GM19351 (cell line): ENCODE results near the gene RFX5.
"Not testable (repeated sequence)": the region's sequence is repeated elsewhere in the genome, so short reads cannot be mapped to it uniquely, and the experiment has no call there.

Experiments
- ATAC-seq: cut with Tn5 transposase; IDR thresholded peaks from one replicate; pipeline ENCODE4 v1.9.1; 2021; ENCODE audit warnings: mild to moderate bottlenecking, moderate library complexity; ENCODE audit not compliant: unreplicated experiment

The RFX5 gene

GRCh38 chr1:151362308-151363155 is 15.5 kb upstream of the RFX5 start:
- ATAC-seq = no peak

GRCh38 chr1:151361883-151362282 is 14.8 kb upstream of the RFX5 start:
- ATAC-seq = no peak

- ATAC-seq = no peak
Observed at GRCh38 chr1:151356696-151357095, 9.6 kb upstream of the RFX5 start.

- ATAC-seq = no peak
Observed at GRCh38 chr1:151352021-151352718, 5.1 kb upstream of the RFX5 start.

GRCh38 chr1:151350323-151350722 is 3.3 kb upstream of the RFX5 start:
- not testable (repeated sequence) for ATAC-seq

GRCh38 chr1:151347523-151348246 is 633 bp upstream of the RFX5 start:
- ATAC-seq = peak; percentile 27

GRCh38 chr1:151346082-151346768 is 827 bp downstream of the RFX5 start:
- ATAC-seq = no peak

- no peak for ATAC-seq
Observed at GRCh38 chr1:151344291-151344690, 2.8 kb downstream of the RFX5 start.

- no peak for ATAC-seq
Observed at GRCh38 chr1:151343587-151343986, 3.5 kb downstream of the RFX5 start.

- ATAC-seq = no peak
Observed at GRCh38 chr1:151342569-151342968, 4.5 kb downstream of the RFX5 start.

- ATAC-seq = no peak
Observed at GRCh38 chr1:151342021-151342420, 5.0 kb downstream of the RFX5 start.

- peak; percentile 57 for ATAC-seq
Observed at GRCh38 chr1:151340870-151341754, 5.9 kb downstream of the RFX5 start.

- ATAC-seq = no peak
Observed at GRCh38 chr1:151336556-151336955, 10.5 kb downstream of the RFX5 start.

GRCh38 chr1:151334822-151335221 is 12.2 kb downstream of the RFX5 start:
- ATAC-seq = no peak

- no peak for ATAC-seq
Observed at GRCh38 chr1:151327903-151328674, 19.0 kb downstream of the RFX5 start.

- ATAC-seq = peak; percentile 79
Observed at GRCh38 chr1:151327223-151327902, 19.7 kb downstream of the RFX5 start, which contains the start of gene PI4KB. Gene PI4KB, minus strand, starts transcription at chr1:151327416. Its CDS starts 10,935 bp downstream, at chr1:151316481.

- peak; percentile 66 for ATAC-seq
Observed at GRCh38 chr1:151326619-151327222, 20.3 kb downstream of the RFX5 start.
